Keratinocyte (primary cell): Measurements from ENCODE around the gene SMIM12. TPM values are rescaled to one million over a fixed set of nuclear protein-coding genes. Genes with fewer than 3 reads are reported as not detected.
A peak's percentile ranks its signal among the peaks of the same experiment; 100 is the strongest.

Source experiments
- DNase-seq: peaks from one replicate; pipeline ENCODE4 v3.0.0-alpha.2; 2011; ENCODE audit warnings: low read depth, missing footprints, low spot score
- FAIRE-seq: peaks from 2 replicates; lab custom pipeline; 2011; peaks lifted over from hg19 to GRCh38; lab: Jason Lieb, UNC
- H2AFZ ChIP-seq: 2 replicates; pipeline ENCODE4 v1.6.0; 2012; ENCODE audit warnings: low read length, control low read depth, inconsistent platforms; ENCODE audit not compliant: control insufficient read depth
- H3K27ac ChIP-seq: 2 replicates; pipeline ENCODE4 v1.5.1; 2011; ENCODE audit warnings: low read length; ENCODE audit not compliant: control insufficient read depth, insufficient read depth
- H3K27me3 ChIP-seq: 3 replicates; pipeline ENCODE4 v1.6.0; 2011; ENCODE audit warnings: low read length; ENCODE audit not compliant: control insufficient read depth, insufficient read depth; ENCODE audit errors: extremely low read depth
- H3K36me3 ChIP-seq, 2 experiments: 2 replicates in 1 of 2; 3 replicates in 1 of 2; pipeline ENCODE4 v1.5.1; 2011; ENCODE audit warnings: low read length in 2 of 2, mild to moderate bottlenecking in 1 of 2; ENCODE audit not compliant: control insufficient read depth in 2 of 2, insufficient read depth in 2 of 2; ENCODE audit errors: extremely low read depth in 1 of 2
- H3K4me1 ChIP-seq: 3 replicates; pipeline ENCODE4 v1.5.1; 2011; ENCODE audit warnings: low read length; ENCODE audit not compliant: control insufficient read depth, insufficient read depth; ENCODE audit errors: extremely low read depth
- H3K4me2 ChIP-seq: 3 replicates; pipeline ENCODE4 v1.6.0; 2011; ENCODE audit warnings: low read depth, low read length; ENCODE audit not compliant: control insufficient read depth, insufficient read depth; ENCODE audit errors: extremely low read depth
- H3K4me3 ChIP-seq, 3 experiments: fragments of 200-600 bp in 1 of 3; sonication (generic) in 1 of 3; 2 replicates in 2 of 3; 3 replicates in 1 of 3; pipeline ENCODE4 v1.5.1; 2011 to 2016; ENCODE audit warnings: low read length in 3 of 3, mild to moderate bottlenecking in 3 of 3, control low read depth in 2 of 3, inconsistent platforms in 1 of 3, low read depth in 1 of 3, mixed read lengths in 1 of 3, mixed run types in 1 of 3, moderate library complexity in 1 of 3; ENCODE audit not compliant: control insufficient read depth in 2 of 3, insufficient read depth in 2 of 3; ENCODE audit errors: extremely low read depth in 1 of 3
- H3K79me2 ChIP-seq: 2 replicates; pipeline ENCODE4 v1.6.0; 2012; ENCODE audit warnings: low read length; ENCODE audit not compliant: control insufficient read depth, insufficient read depth
- H3K9ac ChIP-seq: 3 replicates; pipeline ENCODE4 v1.6.0; 2011; ENCODE audit warnings: low read length; ENCODE audit not compliant: control insufficient read depth, insufficient read depth; ENCODE audit errors: extremely low read depth
- H3K9me1 ChIP-seq: 3 replicates; pipeline ENCODE4 v1.6.0; 2011; ENCODE audit warnings: low read length; ENCODE audit not compliant: control insufficient read depth, insufficient read depth; ENCODE audit errors: extremely low read depth
- H3K9me3 ChIP-seq: 2 replicates; pipeline ENCODE4 v1.5.1; 2012; ENCODE audit warnings: low read depth, low read length; ENCODE audit not compliant: control insufficient read depth
- H4K20me1 ChIP-seq: 3 replicates; pipeline ENCODE4 v1.6.0; 2011; ENCODE audit warnings: low read length; ENCODE audit not compliant: control insufficient read depth, insufficient read depth; ENCODE audit errors: extremely low read depth
- CTCF ChIP-seq, 3 experiments: IDR thresholded peaks in 1 of 3; conservative IDR thresholded peaks in 1 of 3; optimal IDR thresholded peaks in 1 of 3; 2 replicates in 2 of 3; 3 replicates in 1 of 3; pipeline versions ENCODE3 to v1.5.1; 2011; ENCODE audit warnings: low read length in 3 of 3, mild to moderate bottlenecking in 3 of 3, moderate library complexity in 2 of 3, control low read depth in 1 of 3, inconsistent platforms in 1 of 3; ENCODE audit not compliant: insufficient read depth in 2 of 3; ENCODE audit errors: extremely low read depth in 1 of 3
- EZH2 ChIP-seq: IDR thresholded peaks from one replicate; pipeline ENCODE4 v1.6.1; 2012; ENCODE audit warnings: inconsistent platforms, mild to moderate bottlenecking, low read length, moderate library complexity
- dilution Hi-C: fragments of 300-500 bp; cut with MboI; formaldehyde crosslinking; loops from one replicate; pipeline ENCODE4 v1.7.0; 2020; ENCODE audit warnings: low sequenced_read_pairs; ENCODE audit not compliant: extremely low pct_ligation_motif_present
- polyA minus RNA-seq, 3 experiments: library from RNA; depleted of rRNA, polyadenylated mRNA; stranded (reverse); fragments of >200 nt; gene quantifications; 1 replicate in 1 of 3; 2 replicates in 1 of 3; 3 replicates in 1 of 3; pipeline ENCODE4 v1.2.3, GENCODE V29; 2011
- polyA plus RNA-seq, 5 experiments: library from polyadenylated mRNA; depleted of rRNA in 3 of 5; stranded (reverse) in 3 of 5; stranded (forward) in 1 of 5; unstranded in 1 of 5; fragments of >200 nt; gene quantifications; 1 replicate in 1 of 5; 2 replicates in 3 of 5; 3 replicates in 1 of 5; pipeline versions ENCODE4 v1.2.1 to v1.2.3, GENCODE V29; 2011 to 2012; ENCODE audit warnings: missing spikeins in 2 of 5, low read depth in 1 of 5, low replicate concordance in 1 of 5

SMIM12 gene, protein sequence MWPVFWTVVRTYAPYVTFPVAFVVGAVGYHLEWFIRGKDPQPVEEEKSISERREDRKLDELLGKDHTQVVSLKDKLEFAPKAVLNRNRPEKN
- polyA plus RNA-seq (50.5 to 74.5 TPM (median 51.5 TPM) in 3 replicates), polyA minus RNA-seq (33.4 to 38.5 TPM (median 38.0 TPM) in 3 replicates)
- polyA plus RNA-seq (2011; ENCODE audit: low read depth) = 7.9 TPM
- polyA plus RNA-seq (2011; cell fraction: cytosol; rRNA removed) = 59.3 and 66.5 TPM in 2 replicates
- polyA plus RNA-seq (2011; cell fraction: nucleus; rRNA removed) = 42.9 and 43.1 TPM in 2 replicates
- polyA plus RNA-seq (2012; ENCODE audit: low replicate concordance) = 41.2 and 51.7 TPM in 2 replicates
- polyA minus RNA-seq (2011; cell fraction: cytosol; rRNA and poly(A)+ RNA removed) = 23.4 TPM
- 7.3 and 10.8 TPM in 2 replicates for polyA minus RNA-seq (2011; cell fraction: nucleus; rRNA and poly(A)+ RNA removed)

DNA sequence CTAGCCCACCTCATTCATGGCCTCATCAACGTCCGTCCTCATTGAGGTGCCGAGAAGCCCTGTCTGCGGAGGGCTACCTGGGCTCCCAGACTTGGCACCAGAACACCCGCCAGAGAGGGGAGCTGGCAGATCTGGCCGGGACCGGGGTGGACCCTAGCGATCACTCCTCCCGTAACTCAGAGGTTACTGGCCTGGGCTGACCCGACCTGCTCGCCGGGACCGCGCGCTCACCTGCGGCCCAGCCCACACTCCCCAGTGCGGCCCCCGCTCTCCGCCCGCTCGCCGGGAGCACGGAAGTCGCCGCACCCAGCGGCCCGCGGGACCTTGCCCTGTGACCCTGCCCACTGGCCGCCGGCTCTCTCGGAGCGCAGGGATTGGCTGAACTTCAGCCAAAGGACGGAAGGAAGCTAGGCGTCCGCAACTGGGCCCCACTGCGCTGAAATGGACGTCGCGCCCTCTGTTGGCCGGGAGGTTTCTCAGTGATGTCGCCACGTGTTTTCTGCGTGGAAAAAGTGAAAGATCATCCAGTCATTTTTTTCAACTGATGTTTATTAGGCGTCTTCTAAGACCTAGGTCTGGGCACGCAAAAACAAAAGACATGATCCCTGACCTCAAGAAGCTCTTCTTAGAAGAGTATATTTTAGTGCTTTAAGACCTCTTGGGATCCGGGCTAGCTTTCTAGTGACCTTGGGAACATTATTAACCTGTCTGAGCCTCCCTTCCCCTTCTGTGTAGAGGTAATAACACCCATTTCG is at the start of gene SMIM12:
SMIM12 (minus strand) TSS at position 304 of the 755 bp plus-strand sequence. CDS start 3,772 bp downstream, outside the sequence.
- Histone ChIP-seq H3K4me1 (peaks cover 10% of the 10 kb centered on the region), H3K9me1 (no peaks in the 10 kb centered on the region), H3K79me2 (peaks cover 44% of the 10 kb centered on the region), H4K20me1 (no peaks in the 10 kb centered on the region), H3K4me2 (peak within 1 kb of the TSS; percentile 100), H2AFZ (peak within 1 kb of the TSS; percentile 82), H3K9ac (peak within 1 kb of the TSS; percentile 94), H3K36me3 (peaks cover 10% of the 10 kb centered on the region in 2 experiments), H3K27ac (peak within 1 kb of the TSS; percentile 78), H3K27me3 (no peaks in the 10 kb centered on the region), H3K9me3 (no peaks in the 10 kb centered on the region), H3K4me3 (peak within 1 kb of the TSS; percentile 59 to 99 (median 86))
- DNase-seq = peak; percentile 41
- peak; percentile 89 for FAIRE-seq
- dilution Hi-C loops = no loop called here
- TF ChIP-seq EZH2 (no peak), CTCF (optimal IDR thresholded peaks at IDR 0.05 in 1 of 3, IDR thresholded peaks at IDR 0.05 in 1 of 3, conservative IDR thresholded peaks at IDR 0.05 in 1 of 3; ENCODE audit: extremely low read depth in 1 of 3, insufficient read depth in 2 of 3, low read length in 3 of 3) (peak; percentile 81 to 86 (median 81))

DNA sequence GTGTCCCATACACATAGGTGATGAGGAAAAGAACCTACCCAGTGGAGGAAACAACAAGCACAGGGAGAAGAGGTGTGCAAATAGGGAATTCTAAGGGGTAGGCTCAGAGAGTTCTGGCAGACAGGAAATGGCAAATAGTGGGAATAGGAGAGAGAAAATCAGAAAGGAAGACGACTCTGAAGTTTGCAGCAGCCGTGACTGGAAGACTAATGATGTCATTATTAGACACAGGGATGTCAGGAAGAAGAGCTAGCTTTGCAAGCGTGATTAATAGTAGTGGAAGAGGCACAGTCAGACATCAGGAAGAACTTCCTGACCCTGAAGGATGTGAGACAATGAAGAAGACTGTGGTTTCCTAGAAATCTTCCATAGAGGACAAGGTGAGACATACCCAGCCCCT is 48.8 kb upstream of the SMIM12 start:
- Histone ChIP-seq H3K79me2 (no peaks in the 10 kb centered on the region), H3K4me2 (no peak overlapping the region), H3K27ac (no peak overlapping the region), H3K9me3 (no peaks in the 10 kb centered on the region), H3K9me1 (no peaks in the 10 kb centered on the region), H3K9ac (no peak overlapping the region), H3K4me1 (no peaks in the 10 kb centered on the region), H3K4me3 (no peak overlapping the region), H3K36me3 (no peaks in the 10 kb centered on the region), H3K27me3 (no peaks in the 10 kb centered on the region), H4K20me1 (peaks cover 2% of the 10 kb centered on the region), H2AFZ (no peak overlapping the region)
- FAIRE-seq (no peak), DNase-seq (no peak)
- TF ChIP-seq CTCF (optimal IDR thresholded peaks at IDR 0.05 in 1 of 3, IDR thresholded peaks at IDR 0.05 in 1 of 3, conservative IDR thresholded peaks at IDR 0.05 in 1 of 3; ENCODE audit: extremely low read depth in 1 of 3, insufficient read depth in 2 of 3, low read length in 3 of 3) = no peak
- TF ChIP-seq EZH2 = no peak
- dilution Hi-C loops = no loop called here
